GM20431 (cell line): ENCODE measurements around the gene HCN3.
"Not testable (repeated sequence)": the region's sequence is repeated elsewhere in the genome, so short reads cannot be mapped to it uniquely, and the experiment has no call there.

ENCODE experiments used
- in situ Hi-C: fragments of 300-500 bp; cut with MseI, MboI; formaldehyde crosslinking; loops from one replicate; pipeline ENCODE4 v1.15.0; 2020; ENCODE audit warnings: low sequenced_read_pairs; ENCODE audit not compliant: unreplicated experiment

Gene HCN3

DNA sequence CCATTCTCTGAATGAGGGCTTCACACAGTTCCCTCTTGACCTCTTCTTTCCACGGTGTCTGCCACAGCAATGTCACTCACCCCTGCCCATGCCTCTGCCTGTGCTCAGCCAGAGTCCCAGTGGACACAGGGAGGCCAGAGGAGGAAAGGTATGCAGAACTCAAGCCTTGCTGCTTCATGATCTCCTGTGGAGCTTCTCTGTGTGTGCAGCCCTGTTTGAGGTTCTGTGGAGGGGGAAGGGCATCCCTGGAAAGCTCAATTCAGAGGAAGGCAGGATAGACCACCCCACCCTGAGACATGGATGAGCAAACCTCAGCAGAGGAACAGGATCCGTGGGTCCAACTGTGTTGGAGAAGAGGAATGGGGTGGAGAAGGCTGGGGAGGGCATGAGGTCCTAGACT, 2.0 kb downstream of the HCN3 start:
- in situ Hi-C loops = no loop called here

DNA sequence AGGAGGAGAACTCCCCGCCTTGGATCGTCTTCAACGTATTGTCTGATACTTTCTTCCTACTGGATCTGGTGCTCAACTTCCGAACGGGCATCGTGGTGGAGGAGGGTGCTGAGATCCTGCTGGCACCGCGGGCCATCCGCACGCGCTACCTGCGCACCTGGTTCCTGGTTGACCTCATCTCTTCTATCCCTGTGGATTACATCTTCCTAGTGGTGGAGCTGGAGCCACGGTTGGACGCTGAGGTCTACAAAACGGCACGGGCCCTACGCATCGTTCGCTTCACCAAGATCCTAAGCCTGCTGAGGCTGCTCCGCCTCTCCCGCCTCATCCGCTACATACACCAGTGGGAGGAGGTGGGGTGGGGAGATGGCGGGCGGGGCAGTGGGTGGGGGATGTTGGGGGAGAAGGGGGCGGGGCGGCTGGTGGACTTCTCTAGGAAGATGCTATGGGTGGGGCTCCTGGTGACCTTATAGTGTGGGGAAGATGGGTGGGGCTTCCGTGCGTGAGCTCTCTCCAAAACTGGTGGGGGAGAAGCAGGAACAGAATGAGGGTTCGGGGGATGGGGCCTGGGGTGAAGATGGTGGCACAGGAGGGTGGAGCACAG, 5.3 kb downstream of the HCN3 start:
- in situ Hi-C loops = no loop called here

DNA sequence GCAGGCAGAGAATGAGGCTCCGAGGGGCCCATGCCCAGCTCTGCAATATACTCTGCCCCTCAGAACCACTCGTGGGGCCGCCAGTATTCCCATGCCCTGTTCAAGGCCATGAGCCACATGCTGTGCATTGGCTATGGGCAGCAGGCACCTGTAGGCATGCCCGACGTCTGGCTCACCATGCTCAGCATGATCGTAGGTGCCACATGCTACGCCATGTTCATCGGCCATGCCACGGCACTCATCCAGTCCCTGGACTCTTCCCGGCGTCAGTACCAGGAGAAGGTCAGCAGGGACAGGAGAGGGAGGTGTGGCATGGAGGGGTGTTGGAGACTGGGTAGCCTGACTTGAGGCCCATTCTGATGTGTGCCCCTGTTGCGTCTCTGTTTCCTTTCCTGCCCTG, 7.2 kb downstream of the HCN3 start:
- in situ Hi-C loops = no loop called here

DNA sequence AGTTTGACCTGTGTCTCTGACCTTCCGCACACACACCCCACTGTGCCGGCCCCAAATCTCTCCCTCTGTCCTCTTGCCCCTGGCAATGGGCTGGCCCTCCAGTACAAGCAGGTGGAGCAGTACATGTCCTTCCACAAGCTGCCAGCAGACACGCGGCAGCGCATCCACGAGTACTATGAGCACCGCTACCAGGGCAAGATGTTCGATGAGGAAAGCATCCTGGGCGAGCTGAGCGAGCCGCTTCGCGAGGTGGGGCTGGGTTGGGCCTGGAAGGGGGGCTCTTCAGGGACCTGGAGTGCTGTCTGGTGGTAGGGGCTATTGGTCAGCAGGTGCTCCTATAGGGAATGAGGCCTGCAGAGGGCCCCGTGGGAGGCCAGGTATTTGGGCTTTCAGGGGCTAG, 7.8 kb downstream of the HCN3 start:
- in situ Hi-C loops = no loop called here

DNA sequence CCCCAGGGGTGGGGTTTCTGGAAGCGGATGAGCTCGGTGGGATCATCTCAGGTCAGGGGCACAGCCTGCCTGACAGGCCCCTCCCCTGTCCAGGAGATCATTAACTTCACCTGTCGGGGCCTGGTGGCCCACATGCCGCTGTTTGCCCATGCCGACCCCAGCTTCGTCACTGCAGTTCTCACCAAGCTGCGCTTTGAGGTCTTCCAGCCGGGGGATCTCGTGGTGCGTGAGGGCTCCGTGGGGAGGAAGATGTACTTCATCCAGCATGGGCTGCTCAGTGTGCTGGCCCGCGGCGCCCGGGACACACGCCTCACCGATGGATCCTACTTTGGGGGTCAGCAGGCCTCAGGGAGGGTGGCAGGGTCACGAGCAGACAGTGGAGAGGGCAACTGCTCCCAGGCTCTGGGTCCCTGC, 8.4 kb downstream of the HCN3 start:
- in situ Hi-C loops = no loop called here

DNA sequence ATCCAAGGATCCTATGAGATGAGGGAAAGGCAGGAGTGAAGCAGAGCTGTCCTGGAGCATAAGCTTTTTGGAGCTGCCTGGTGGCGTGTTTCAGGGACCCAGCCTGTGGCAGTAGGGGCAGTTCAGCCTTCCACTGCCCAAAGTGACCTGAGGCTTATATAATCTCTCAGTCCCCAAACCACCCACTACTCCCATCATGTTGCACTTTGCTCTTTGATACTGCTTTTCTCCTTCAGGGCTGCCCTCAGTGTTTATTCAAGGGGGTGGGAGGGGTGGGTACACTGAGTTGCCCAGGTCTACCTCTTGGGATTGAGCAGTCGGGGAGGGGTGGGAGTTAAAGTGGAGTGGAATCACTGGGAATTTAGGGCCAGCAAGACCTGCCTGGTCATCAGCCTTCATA, 9.3 kb downstream of the HCN3 start:
- in situ Hi-C loops = no loop called here

DNA sequence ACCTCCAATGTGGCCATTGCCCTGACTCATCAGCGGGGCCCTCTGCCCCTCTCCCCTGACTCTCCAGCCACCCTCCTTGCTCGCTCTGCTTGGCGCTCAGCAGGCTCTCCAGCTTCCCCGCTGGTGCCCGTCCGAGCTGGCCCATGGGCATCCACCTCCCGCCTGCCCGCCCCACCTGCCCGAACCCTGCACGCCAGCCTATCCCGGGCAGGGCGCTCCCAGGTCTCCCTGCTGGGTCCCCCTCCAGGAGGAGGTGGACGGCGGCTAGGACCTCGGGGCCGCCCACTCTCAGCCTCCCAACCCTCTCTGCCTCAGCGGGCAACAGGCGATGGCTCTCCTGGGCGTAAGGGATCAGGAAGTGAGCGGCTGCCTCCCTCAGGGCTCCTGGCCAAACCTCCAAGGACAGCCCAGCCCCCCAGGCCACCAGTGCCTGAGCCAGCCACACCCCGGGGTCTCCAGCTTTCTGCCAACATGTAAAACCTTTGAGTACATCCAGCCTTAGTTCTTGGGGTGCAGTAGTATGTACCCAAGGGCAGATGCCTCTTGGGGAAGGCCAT, 10.8 kb downstream of the HCN3 start:
- in situ Hi-C loops = no loop called here

DNA sequence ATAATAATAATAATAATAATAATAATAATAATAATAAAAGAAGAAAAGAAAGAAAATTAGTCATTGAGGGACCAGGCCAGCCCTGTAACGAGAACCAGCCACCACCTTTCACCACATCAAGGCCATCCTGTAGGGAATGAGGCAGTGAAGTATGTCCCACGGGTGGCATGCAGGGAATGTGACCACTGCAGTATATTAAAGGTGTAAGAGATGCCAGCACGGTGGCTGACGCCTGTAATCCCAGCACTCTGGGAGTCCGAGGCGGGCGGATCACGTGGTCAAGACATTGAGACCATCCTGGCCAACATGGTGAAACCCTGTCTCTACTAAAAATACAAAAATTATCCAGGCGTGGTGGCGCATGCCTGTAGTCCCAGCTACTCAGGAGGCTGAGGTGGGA, 13.7 kb downstream of the HCN3 start:
- in situ Hi-C loops = not testable (repeated sequence)

DNA sequence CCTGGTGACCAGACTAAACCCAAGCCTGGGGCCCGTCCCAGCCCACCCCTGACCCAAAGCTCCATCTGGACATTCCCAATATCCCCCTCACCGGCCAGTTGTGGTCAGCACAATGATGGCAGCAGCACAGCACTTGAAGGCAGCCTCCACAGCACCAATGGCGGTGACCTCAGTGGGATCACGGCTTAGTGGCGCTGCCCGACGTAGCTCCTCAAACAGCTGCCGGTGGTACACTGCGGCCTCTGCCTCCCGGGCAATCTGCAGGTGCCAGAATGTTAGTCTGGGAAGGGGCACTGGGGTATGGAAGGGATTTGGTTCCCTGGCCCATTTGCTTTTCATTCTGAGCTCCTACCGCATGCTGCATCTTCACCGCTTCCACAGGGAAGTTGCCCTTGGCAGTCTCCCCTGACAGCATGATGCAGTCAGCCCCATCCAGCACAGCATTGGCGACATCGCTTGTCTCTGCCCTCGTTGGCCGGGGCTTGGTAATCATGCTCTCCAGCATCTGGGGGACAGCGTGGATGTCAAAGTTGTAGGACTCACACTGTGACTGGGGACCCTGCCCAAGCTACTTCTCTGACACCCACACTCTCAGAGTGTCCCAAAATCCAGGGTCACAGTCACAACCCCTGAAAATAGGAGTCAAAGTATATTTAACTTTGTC, 16.0 kb downstream of the HCN3 start:
- in situ Hi-C loops = no loop called here

DNA sequence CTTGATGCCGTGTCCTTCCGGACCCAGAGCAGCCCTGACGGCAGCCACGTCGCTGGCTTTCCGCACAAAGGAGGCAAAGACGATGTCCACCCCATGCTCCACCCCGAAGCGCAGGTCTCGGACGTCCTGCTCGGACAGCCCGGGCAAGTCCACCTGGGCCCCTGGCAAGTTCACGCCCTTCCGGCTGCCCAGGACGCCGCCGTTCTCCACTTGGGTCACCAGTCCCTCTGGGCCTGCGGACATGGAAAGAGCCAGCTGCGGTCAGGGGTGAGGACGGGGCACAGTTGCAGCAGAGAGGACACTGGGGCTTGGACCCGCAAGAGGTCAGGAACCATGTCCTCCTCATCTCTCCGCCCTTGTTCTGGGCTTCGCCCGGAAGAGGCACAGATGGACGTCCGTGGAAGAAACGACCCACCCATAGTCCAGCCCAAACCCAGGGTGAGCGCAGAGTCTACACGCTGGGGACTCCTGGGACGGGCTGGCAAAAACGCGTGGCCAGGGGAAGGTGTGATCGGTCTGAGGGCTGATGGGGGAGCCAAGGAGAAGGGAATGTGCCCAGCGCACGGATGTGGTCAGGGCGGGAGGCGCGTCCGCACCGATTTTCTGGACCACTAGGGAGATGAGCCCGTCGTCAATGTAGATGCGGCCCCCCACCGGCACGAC, 17.4 kb downstream of the HCN3 start:
- in situ Hi-C loops = no loop called here

DNA sequence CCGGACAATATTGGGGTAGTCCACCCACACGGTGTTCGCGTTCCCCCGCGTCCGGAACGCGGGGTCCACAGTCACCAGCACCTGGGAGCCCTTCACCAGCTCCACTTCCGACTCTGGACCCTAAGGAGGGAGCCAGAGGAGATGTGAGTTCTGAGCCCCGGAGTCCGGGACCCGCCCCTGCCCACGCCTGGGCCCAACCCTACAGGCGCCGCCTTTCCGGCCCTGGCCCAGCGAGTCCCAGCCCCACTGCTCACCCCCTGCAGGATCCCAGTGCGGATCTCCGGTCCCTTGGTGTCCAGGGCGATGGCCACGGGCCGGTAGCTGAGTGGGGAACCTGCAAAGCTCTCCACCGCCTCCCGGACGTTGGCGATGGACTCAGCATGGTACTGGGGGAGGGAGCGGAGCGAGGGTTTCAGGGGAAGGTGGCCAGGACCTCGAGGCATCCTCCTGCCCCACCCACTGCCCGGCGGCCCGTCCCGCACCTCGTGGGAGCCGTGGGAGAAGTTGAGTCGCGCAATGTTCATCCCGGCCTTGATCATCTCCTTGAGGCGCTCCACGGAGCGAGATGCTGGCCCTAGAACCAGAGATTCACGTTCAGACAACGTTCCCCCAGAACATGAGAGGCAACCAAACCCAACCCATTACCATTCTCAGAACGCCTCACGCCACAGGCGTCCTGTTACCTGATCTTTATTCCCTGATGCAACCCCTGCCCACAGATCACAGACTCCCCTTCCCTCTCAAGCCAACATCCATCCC, 18.1 kb downstream of the HCN3 start:
- in situ Hi-C loops = no loop called here

DNA sequence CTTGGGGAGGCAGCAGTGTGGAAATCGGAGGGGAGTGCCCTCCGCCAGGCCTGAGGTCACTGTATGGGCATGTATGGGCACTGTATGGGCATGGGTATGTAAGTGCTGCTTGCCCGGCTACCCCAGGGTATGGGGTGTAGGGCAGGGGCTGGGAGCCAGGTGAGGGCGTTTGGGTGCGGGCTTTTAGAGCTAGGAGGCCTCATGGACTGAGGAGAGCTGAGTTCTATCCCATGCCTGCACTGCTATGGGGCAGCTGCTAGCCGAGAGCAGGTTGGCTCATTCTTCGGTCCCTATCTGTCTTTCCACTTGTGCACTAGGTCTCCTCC, 18.6 kb downstream of the HCN3 start:
- in situ Hi-C loops = no loop called here

DNA sequence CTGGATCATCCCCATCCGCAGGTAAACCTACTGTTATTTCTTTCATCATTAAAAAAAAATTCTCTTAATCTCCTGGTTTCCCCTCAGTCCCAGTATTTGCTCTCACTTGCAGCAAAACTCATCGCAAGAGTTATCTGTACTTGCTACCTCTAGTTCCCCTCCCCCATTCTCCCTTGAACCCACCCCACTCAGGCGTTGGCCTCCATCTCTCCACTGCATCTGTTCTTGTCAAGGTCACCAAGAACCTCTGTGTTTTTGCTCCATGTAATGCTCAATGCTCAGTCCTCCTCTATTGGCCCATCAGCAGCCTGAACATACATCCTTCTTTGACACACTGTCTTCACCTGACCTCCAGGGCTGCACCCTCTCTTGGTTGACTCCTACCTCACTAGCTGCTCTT, 19.4 kb downstream of the HCN3 start:
- in situ Hi-C loops = no loop called here

DNA sequence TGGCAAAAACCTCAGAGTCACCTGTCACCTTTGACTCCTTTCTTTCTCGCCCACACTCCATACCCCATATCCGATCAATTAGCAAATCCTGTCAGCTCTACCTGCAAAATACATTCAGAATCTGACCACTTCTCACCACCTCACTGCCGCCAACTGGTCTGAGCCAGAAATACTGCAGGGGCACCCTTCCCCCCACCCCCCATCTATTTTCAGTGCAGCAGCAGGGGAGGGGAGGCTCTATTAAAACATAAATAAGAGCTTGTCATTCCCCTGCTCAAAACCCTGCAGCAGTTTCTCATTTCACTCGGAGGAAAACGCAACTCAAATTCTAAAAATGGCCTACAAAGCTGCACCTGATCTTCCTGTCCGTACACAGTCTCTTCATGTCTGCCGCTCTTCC, 20.1 kb downstream of the HCN3 start:
- in situ Hi-C loops = no loop called here

DNA sequence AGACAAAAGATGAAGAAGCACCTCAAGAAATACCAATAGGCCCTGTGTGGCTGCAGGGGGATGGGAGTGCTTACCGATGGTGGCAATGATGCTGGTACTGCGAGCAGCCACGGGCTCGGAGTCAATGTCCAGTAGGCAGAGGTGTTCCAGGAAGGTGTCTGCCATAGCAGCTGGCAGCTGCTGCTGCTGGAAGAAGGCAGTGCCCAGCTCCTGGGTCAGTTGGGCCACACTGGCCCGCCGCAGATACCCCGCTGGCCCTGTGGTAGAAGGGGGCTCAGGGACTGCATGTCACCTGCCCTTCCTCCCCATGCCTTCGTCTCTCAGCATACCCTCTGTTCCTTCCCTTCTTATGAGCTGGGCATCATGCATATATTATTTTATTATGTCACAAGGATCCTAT, 22.8 kb downstream of the HCN3 start:
- in situ Hi-C loops = no loop called here

DNA sequence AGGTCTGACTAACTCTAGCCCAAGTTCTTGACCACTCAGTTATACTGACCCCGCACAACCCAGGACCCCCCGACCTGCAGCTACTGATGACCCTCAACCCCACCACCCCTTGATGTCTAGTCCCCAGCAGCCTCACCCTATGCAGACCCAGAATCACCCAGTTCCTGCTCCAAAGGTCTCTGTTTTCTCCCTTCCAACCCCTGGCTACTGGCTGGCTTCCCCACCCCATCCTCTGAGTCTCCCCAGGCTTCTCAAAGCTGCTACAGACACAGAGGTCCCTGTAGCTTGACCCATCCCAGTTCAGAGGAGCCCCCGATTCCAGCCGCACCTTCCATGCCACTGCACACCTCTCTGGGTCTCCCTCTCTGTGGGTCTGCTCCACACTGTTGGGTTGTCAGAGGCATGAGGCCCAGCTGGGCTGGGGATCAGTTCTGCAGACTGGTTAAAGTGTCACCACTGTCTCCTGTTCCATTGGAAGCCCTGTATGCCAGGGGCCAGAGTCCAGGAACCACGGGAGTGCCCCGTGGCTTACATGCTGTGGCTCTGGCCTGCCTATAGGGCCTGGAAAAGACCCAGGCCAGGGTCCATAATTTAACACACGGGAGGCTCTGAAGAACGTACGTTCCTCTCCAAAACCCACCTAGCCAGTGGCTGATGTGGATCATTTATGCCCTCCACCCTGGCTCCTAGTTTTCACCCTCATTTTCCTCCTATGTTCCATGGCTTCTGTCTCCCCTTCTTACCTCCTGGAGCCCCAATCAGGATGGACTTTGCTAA, 23.5 kb downstream of the HCN3 start:
- in situ Hi-C loops = no loop called here

DNA sequence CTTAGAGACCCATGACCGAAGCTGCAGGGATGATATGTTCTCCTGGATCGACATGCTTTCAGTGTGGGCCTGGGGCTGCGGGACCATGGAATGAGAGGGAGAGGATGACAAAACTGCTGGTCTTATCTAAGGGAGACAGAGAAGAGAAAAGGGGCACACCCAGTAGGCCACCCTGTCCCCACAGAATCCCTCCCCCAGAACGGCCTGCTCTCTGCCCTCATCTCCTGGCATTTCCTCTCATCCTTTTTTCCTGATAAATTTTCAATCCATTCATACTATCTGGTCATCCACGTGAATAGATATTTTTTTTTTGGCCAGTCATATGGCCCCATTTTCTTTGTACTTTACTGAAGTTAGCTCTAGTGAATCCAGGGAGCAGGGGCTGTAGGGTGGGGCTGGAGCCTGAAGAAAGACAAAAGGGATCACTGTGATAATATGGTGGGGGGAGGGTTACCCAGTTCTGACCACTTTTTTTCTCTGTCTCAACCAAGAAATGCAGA, 24.1 kb downstream of the HCN3 start, which contains the start of gene PKLR:
Gene PKLR (minus strand): TSS at position 97 of the 500 bp plus-strand sequence. CDS start 43 bp downstream, at position 54.
- in situ Hi-C loops = no loop called here

DNA sequence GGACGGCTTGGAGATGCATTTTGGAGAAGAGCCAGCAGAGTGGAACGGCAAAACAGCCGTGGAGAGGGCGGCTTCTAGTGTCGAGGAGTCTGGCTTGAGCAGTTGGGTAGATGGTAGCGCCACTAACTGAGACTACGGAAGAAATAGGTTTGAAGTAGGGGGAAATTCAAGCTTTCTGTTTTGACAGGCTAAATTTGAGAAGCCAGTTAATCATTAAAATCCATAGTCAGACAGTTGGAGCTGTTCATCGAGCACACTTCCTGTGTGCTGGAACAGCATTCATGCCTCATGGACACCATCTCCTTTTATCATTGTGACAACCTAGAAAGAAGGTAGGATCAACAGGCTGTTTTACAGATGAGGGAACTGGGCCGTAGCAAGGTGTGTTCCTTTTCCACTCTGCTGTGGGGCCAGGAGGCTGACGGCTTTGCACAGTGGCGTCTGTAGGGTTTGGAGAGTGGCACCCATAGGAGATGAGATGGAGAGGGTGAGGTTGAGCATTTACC, 27.3 kb downstream of the HCN3 start:
- in situ Hi-C loops = no loop called here

DNA sequence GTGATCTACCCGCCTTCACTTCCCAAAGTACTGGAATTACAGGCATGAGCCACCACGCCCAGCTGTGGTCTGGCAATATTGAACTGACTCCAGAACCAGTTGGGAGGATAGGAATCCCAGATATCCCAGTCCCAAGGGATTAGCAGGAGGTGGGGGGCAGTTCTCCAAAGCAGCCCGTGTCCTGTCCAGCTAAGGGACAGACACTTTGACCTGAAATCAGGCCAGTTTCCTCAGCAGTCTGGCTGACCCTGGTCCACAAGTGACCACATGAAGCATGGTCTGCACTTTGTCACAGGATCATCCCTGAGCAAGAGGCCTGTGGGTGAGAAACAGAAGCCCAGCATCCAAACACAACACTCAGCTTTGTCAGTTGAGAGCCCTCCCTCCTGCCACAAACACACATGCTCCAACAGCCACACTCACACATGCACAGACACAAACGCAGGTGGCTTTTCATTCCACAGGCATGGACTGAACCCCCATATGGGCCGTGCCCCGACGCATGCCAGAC, 28.7 kb downstream of the HCN3 start:
- in situ Hi-C loops = no loop called here
